Gastroesophageal sphincter (tissue), 4 donors: Measurements from ENCODE around the gene ATP5F1D. TPM values are rescaled to one million over a fixed set of nuclear protein-coding genes. Genes with fewer than 3 reads are reported as not detected.

Experiments used
- ATAC-seq: fragments of 150-250 bp; one replicate; pipeline ENCODE4 v1.9.1; 2016; ENCODE audit warnings: mild to moderate bottlenecking, moderate library complexity
- H3K27ac ChIP-seq, 4 donors: fragments of 200-600 bp; sonication (generic) in 3 of 4; 1 replicate in 3 of 4; 2 replicates in 1 of 4; pipeline ENCODE4 v1.5.1; 2016 to 2019
- H3K27me3 ChIP-seq: fragments of 200-600 bp; sonication (generic); one replicate; pipeline ENCODE4 v1.5.1; 2019
- H3K36me3 ChIP-seq, 2 donors: fragments of 200-600 bp; sonication (generic); one replicate each; pipeline ENCODE4 v1.5.1; 2019; ENCODE audit warnings: control low read depth in 1 of 2
- H3K4me1 ChIP-seq, 3 donors: fragments of 200-600 bp; sonication (generic); 1 replicate in 2 of 3; 2 replicates in 1 of 3; pipeline ENCODE4 v1.5.1; 2016 to 2019; ENCODE audit warnings: control low read depth in 2 of 3
- H3K4me3 ChIP-seq, 2 donors: fragments of 200-600 bp; sonication (generic); one replicate each; pipeline ENCODE4 v1.5.1; 2019; ENCODE audit warnings: mild to moderate bottlenecking in 1 of 2, moderate library complexity in 1 of 2
- H3K9me3 ChIP-seq, 3 donors: fragments of 200-600 bp; sonication (generic); one replicate each; pipeline ENCODE4 v1.5.1; 2017 to 2019; ENCODE audit warnings: control low read depth in 2 of 3
- CTCF ChIP-seq, 4 experiments: fragments of 200-600 bp in 2 of 4; fragments of 450-650 bp in 2 of 4; sonication (generic) in 1 of 4; IDR thresholded peaks; one replicate each; pipeline ENCODE4 v1.5.1; 2017 to 2019; ENCODE audit warnings: antibody characterized with exemption in 4 of 4, mild to moderate bottlenecking in 2 of 4, moderate library complexity in 2 of 4
- EP300 ChIP-seq: sonication (generic); formaldehyde crosslinking; IDR thresholded peaks from one replicate; pipeline ENCODE4 v1.6.1; 2017; ENCODE audit warnings: antibody characterized with exemption, mild to moderate bottlenecking
- POLR2A ChIP-seq, 2 donors: fragments of 450-650 bp; IDR thresholded peaks; one replicate each; pipeline ENCODE4 v1.6.1; 2017; ENCODE audit warnings: antibody characterized with exemption in 2 of 2, mild to moderate bottlenecking in 2 of 2, moderate library complexity in 1 of 2
- POLR2AphosphoS5 ChIP-seq: sonication (generic); formaldehyde crosslinking; IDR thresholded peaks from one replicate; pipeline ENCODE4 v1.6.1; 2017; ENCODE audit warnings: antibody characterized with exemption
- WGBS, 2 donors: methylation state at CpG; one replicate each; pipeline ENCODE4 v1.1.5; 2018; ENCODE audit warnings: low coverage in 1 of 2; 5-methylcytosine and 5-hydroxymethylcytosine counted together
- total RNA-seq, 4 donors: library from RNA; depleted of rRNA; stranded (reverse); fragments of >200 nt; gene quantifications; one replicate each; pipeline ENCODE4 v1.1.0, GENCODE V29; 2016

The ATP5F1D gene
- total RNA-seq, 4 donors from 2014 or later: 62.3 to 116 (median 84.1) TPM

GRCh38 chr19:1235625-1236538, 5.7 kb upstream of the ATP5F1D start:
- Histone ChIP-seq H3K4me3 (peak overlapping the region in 1 of 2 donors; percentile 63), H3K27me3 (peaks cover 15% of the 10 kb centered on the region), H3K36me3 (no peaks in the 10 kb centered on the region), H3K9me3 (no peaks in the 10 kb centered on the region), H3K4me1 (peaks cover 3 to 64% (median 26%) of the 10 kb centered on the region in 3 donors), H3K27ac (no peak overlapping the region)
- ATAC-seq: no peak
- TF ChIP-seq CTCF (IDR thresholded peaks at IDR 0.05) (no peak), EP300 (no peak), POLR2AphosphoS5 (no peak), POLR2A (IDR thresholded peaks at IDR 0.05) (no peak)
- 93 to 100% methylated on average over 1 to 5 of the region's 39 CpGs for WGBS, 2 donors

GRCh38 chr19:1236576-1236975, 5.0 kb upstream of the ATP5F1D start:
- no peaks in the 10 kb centered on the region for H3K9me3 ChIP-seq
- peak overlapping the region in 1 of 4 donors; percentile 69 for H3K27ac ChIP-seq
- TF ChIP-seq POLR2AphosphoS5: no peak
- TF ChIP-seq EP300: no peak
- TF ChIP-seq CTCF (IDR thresholded peaks at IDR 0.05): no peak
- TF ChIP-seq POLR2A (IDR thresholded peaks at IDR 0.05): no peak
- H3K36me3 ChIP-seq: no peaks in the 10 kb centered on the region
- H3K4me1 ChIP-seq: peaks cover 5 to 70% (median 30%) of the 10 kb centered on the region in 3 donors
- WGBS, 2 donors: no CpG with 5 or more reads among the region's 42 CpGs
- peaks cover 15% of the 10 kb centered on the region for H3K27me3 ChIP-seq
- peak overlapping the region; percentile 20 to 63 for H3K4me3 ChIP-seq
- no peak for ATAC-seq

- Histone ChIP-seq H3K4me3 (peak overlapping the region; percentile 20 to 63), H3K4me1 (peaks cover 5 to 69% (median 31%) of the 10 kb centered on the region in 3 donors), H3K36me3 (no peaks in the 10 kb centered on the region), H3K9me3 (no peaks in the 10 kb centered on the region), H3K27me3 (peaks cover 15% of the 10 kb centered on the region), H3K27ac (peak overlapping the region in 1 of 4 donors; percentile 69)
- no peak for TF ChIP-seq POLR2A (IDR thresholded peaks at IDR 0.05)
- no peak for TF ChIP-seq EP300
- TF ChIP-seq POLR2AphosphoS5: no peak
- TF ChIP-seq CTCF (IDR thresholded peaks at IDR 0.05): no peak
- no peak for ATAC-seq
- 0% methylated on average over 3 of the region's 60 CpGs; no CpG with 5 or more reads in 1 of the 2 donors for WGBS, 2 donors
Observed at GRCh38 chr19:1237027-1237659, 4.4 kb upstream of the ATP5F1D start.

GRCh38 chr19:1237754-1238368, 3.7 kb upstream of the ATP5F1D start, which contains the start of gene CBARP:
Gene CBARP, minus strand, starts transcription at chr19:1238005. Its CDS starts 1,905 bp downstream, at chr19:1236100.
- 0% methylated on average over 1 of the region's 87 CpGs; no CpG with 5 or more reads in 1 of the 2 donors for WGBS, 2 donors
- Histone ChIP-seq H3K4me3 (peak within 1 kb of the TSS; percentile 20 to 63), H3K36me3 (no peaks in the 10 kb centered on the region), H3K4me1 (peaks cover 5 to 69% (median 33%) of the 10 kb centered on the region in 3 donors), H3K27me3 (peaks cover 15% of the 10 kb centered on the region), H3K9me3 (no peaks in the 10 kb centered on the region), H3K27ac (peak within 1 kb of the TSS in 3 of 4 donors; percentile 91 to 100 (median 99))
- peak; percentile 11 for ATAC-seq
- TF ChIP-seq CTCF (IDR thresholded peaks at IDR 0.05) (no peak), POLR2AphosphoS5 (no peak), EP300 (no peak), POLR2A (IDR thresholded peaks at IDR 0.05) (no peak)
